HepG2 (cell line): ENCODE data around the gene EGFLAM.

Experiments used
- EED ChIP-seq: sonication (generic); formaldehyde crosslinking; IDR thresholded peaks from 2 replicates; pipeline ENCODE4 v1.5.0; 2020; ENCODE audit warnings: mild to moderate bottlenecking, missing genetic modification reagents
- ELF1 ChIP-seq: sonication (generic); formaldehyde crosslinking; IDR thresholded peaks from 2 replicates; pipeline ENCODE4 v1.4.0; 2020; ENCODE audit warnings: missing genetic modification reagents
- KLF13 ChIP-seq: sonication (generic); formaldehyde crosslinking; IDR thresholded peaks from 2 replicates; pipeline ENCODE4 v1.4.0; 2020; ENCODE audit warnings: mild to moderate bottlenecking, missing genetic modification reagents
- MED1 ChIP-seq: sonication (generic); formaldehyde crosslinking; IDR thresholded peaks from 2 replicates; pipeline ENCODE4 v1.4.0; 2020; ENCODE audit warnings: missing genetic modification reagents
- NR2F2 ChIP-seq: IDR thresholded peaks from 2 replicates; pipeline ENCODE4 v1.6.1; 2012; ENCODE audit warnings: low read depth, inconsistent platforms, borderline replicate concordance
- TRIM24 ChIP-seq: sonication (generic); formaldehyde crosslinking; IDR thresholded peaks from 2 replicates; pipeline ENCODE4 v1.8.0; 2022; ENCODE audit warnings: mild to moderate bottlenecking, missing genetic modification reagents
- YY1 ChIP-seq: IDR thresholded peaks from 2 replicates; pipeline ENCODE4 v1.6.1; 2011; ENCODE audit warnings: low read length, low read depth, moderate library complexity, mild to moderate bottlenecking; ENCODE audit not compliant: insufficient read depth, insufficient replicate concordance
- TF ChIP-seq, protein P1 (sequence below): sonication (generic); formaldehyde crosslinking; IDR thresholded peaks from 2 replicates; pipeline ENCODE4 v1.5.0; 2020; ENCODE audit warnings: mild to moderate bottlenecking, low read depth, missing genetic modification reagents, borderline replicate concordance

DNA sequence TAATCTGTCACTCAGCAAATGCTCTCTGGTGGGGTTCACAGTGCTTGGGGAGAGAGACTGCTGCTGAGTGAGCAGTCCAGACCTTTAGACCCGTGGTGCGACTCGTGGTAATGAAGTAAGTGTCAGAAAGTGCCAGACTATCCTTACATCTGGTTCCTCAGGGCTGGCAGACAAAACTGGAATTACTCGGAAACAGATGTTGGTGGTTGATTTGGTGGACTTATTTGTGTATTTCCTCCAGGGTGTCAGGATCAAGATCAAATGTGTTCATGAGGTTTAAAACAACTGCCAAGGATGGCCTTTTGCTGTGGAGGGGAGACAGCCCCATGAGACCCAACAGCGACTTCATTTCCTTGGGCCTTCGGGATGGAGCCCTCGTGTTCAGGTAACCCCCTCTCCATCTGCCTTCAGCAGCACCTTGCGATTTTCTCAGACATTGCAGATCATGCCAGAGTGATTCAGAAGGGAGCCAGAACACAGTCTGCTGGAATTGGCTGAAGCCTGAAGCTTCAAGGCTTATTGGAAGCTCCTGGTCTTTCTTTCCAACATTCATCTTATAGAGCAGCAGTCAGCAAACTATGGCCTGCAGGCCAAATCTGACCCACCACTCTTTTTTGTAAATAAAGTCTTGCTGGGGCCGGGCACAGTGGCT lies 192.8 kb downstream of the EGFLAM start:
- no peak for TF ChIP-seq YY1
- TF ChIP-seq NR2F2: no peak
- TF ChIP-seq EED (CRISPR knock-in tag): no peak
- TF ChIP-seq KLF13: no peak
- TF ChIP-seq, protein P1, sequence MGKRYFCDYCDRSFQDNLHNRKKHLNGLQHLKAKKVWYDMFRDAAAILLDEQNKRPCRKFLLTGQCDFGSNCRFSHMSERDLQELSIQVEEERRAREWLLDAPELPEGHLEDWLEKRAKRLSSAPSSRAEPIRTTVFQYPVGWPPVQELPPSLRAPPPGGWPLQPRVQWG: no peak
- no peak for TF ChIP-seq ELF1
- no peak for TF ChIP-seq MED1 (CRISPR knock-in tag)
- TF ChIP-seq TRIM24 (CRISPR knock-in tag): no peak
